HTERT RPE-1 (cell line): Measurements from ENCODE around the gene TMCC2.

Source experiments
- in situ Hi-C: fragments of 300-500 bp; cut with MboI; formaldehyde crosslinking; loops from 4 replicates; pipeline ENCODE4 v1.14.3; 2020; ENCODE audit warnings: low sequenced_read_pairs

TMCC2 gene

DNA sequence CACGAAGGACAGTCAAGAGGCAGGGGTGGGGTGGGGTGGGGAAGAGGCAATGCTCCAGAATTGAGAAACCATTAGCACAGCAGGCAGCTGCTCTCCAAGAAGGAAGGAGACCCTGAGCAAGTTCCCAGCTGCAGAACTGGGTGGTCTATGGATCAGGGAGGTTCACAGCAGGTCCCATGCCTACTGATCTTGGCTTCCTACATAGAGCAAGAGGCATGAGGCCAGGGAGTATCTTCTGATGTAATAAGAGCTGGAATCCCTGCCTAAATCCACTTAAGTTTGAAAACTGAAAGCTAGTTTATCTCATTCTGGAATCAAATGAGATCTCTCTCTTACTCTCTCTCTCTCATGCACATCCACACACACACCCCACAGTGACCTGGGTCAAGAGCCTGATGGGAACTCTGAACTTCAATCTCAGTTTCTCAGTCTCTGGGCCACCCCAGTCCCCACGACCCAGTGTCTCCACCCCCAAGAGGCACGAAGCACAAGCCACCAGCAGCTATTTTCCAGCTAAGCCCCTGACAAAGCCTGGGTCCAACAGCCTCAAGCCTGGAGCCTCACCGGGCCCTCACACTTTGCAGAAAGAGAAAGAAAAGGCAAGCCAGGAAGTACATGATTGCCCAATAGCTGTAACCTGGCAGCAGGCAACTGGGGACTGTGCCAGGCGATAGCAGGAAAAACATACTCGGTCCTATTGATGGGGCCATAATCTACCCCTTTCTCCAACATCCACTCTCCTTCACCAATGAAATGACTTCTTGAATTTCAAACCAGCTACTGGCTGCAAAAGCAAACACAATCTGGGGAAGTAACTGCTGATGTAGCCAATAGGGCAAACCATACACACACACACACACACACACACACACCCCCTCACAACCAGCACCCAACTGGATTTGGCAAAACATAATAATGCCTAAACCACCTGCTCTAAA lies 91.6 kb downstream of the TMCC2 start:
- in situ Hi-C loops = no loop called here

DNA sequence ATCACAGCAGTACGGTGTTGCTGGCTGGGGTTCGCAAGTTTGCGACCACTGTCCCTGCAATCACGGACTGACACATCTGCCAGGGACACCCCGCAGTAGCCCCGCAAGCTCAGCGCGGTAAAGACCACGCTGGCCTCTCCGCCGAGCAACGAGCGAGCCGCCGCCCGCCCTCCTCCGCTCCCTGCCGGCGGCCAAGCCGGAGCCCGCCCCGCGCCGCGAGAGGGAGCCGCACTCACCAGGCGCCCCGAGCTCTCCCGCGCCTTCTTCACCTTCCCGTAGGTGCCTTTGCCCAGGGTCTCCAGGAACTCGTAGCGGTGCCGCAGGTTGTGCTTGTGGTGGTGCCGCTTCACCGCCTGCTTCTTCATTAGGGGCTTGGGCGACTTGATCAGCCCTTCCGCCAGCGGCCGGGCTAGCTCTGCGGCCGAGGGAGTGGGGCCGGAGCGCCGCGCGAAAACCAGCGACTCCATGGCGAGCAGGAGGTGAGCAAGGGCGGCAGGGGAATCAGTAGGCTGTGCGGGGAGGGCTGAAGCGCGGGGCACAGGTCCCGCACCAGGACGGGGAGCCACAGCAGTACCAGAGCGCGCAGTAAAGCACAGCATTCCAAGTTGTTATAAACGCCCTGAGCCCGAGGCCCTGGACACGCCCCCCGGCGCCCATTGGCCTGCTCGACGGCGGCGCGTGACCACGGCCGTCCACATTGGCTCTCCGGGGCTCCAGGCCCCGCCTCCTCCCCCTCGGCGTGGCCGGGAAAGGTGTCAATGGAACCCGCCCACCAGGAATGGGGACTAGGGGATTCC lies 93.6 kb downstream of the TMCC2 start, which contains the start of gene NUAK2:
TSS of gene NUAK2 (minus strand) at position 584 of the 797 bp plus-strand sequence. CDS start at position 467, 117 bp downstream.
- in situ Hi-C loops = no loop called here

DNA sequence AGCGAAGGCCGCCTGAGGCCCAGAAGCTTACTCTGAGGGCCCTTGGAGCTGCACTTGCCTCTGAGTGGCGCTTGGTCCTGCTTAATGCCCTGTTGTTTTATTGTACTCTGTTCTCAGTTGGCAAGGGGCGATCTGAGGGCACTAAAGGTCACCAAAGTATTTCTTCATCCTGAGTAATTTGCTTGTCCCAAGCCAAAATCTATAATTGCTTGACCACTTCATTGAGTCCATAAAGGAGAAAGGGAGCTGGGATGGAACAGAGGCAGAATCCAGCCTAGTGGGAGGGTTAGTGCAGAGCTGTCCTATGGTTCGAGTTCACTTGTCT lies 94.2 kb downstream of the TMCC2 start:
- in situ Hi-C loops = no loop called here
